OCI-LY7 (cell line): ENCODE data around the gene TBC1D2B. TPM values are rescaled to one million over a fixed set of nuclear protein-coding genes. Genes with fewer than 3 reads are reported as not detected.

Source experiments
- BruUV-seq: library from RNA; stranded (reverse); fragments of 400-500 nt; replicated peaks from 2 replicates; lab custom pipeline; 2021; lab: Mats Ljungman, UMichigan
- CTCF ChIA-PET: fragments of 300-600 bp; sonication (Branson Sonifier 250); formaldehyde crosslinking; loops from one replicate; lab custom pipeline; 2022; ENCODE audit warnings: antibody characterized with exemption; ENCODE audit not compliant: unreplicated experiment; lab: Charles Lee
- POLR2A ChIA-PET: fragments of 300-600 bp; sonication (Branson Sonifier 250); formaldehyde crosslinking; loops from one replicate; lab custom pipeline; 2022; ENCODE audit warnings: antibody characterized with exemption; lab: Charles Lee
- DNase-seq: peaks from one replicate; pipeline ENCODE4 v3.0.0-alpha.2; 2015; ENCODE audit warnings: low spot score
- H2AFZ ChIP-seq: fragments of 200-600 bp; sonication (generic), shearing (Covaris generic); 2 replicates; pipeline ENCODE4 v1.6.1; 2014; ENCODE audit warnings: mild to moderate bottlenecking, antibody characterized with exemption, low read length, moderate library complexity
- H3K27ac ChIP-seq: fragments of 200-600 bp; sonication (generic); 2 replicates; pipeline ENCODE4 v1.5.1; 2014; ENCODE audit warnings: mixed run types, low read depth, mild to moderate bottlenecking, moderate library complexity, low read length, inconsistent platforms; ENCODE audit not compliant: poor library complexity, severe bottlenecking
- H3K36me3 ChIP-seq: fragments of 200-600 bp; sonication (generic); 2 replicates; pipeline ENCODE4 v1.6.1; 2014; ENCODE audit warnings: mild to moderate bottlenecking, antibody characterized with exemption, low read length, moderate library complexity, mixed read lengths; ENCODE audit not compliant: insufficient read depth
- H3K4me1 ChIP-seq: fragments of 200-600 bp; sonication (generic); 2 replicates; pipeline ENCODE4 v1.5.1; 2014; ENCODE audit warnings: mild to moderate bottlenecking, low read length; ENCODE audit not compliant: insufficient read depth, poor library complexity, severe bottlenecking
- H3K4me2 ChIP-seq: fragments of 200-600 bp; sonication (generic); 2 replicates; pipeline ENCODE4 v1.6.1; 2014; ENCODE audit warnings: mild to moderate bottlenecking, low read length
- H3K4me3 ChIP-seq: fragments of 200-600 bp; sonication (generic); 2 replicates; pipeline ENCODE4 v1.5.1; 2014; ENCODE audit warnings: mild to moderate bottlenecking, low read depth, low read length; ENCODE audit not compliant: poor library complexity, severe bottlenecking
- H3K79me2 ChIP-seq: fragments of 200-600 bp; sonication (generic); 2 replicates; pipeline ENCODE4 v1.6.1; 2016; ENCODE audit warnings: low read depth, mild to moderate bottlenecking, low read length, moderate library complexity, mixed read lengths; ENCODE audit not compliant: insufficient read depth
- H3K9me2 ChIP-seq: fragments of 200-600 bp; sonication (generic); 2 replicates; pipeline ENCODE4 v1.6.1; 2016; ENCODE audit warnings: mild to moderate bottlenecking, low read length, mixed read lengths; ENCODE audit not compliant: insufficient read depth
- H3K9me3 ChIP-seq: fragments of 200-600 bp; sonication (generic); 2 replicates; pipeline ENCODE4 v1.6.1; 2014; ENCODE audit warnings: mild to moderate bottlenecking, mixed run types, low read length, mixed read lengths
- H4K20me1 ChIP-seq: fragments of 200-600 bp; sonication (generic); 2 replicates; pipeline ENCODE4 v1.6.1; 2014; ENCODE audit warnings: mild to moderate bottlenecking, antibody characterized with exemption, low read length, moderate library complexity, mixed read lengths; ENCODE audit not compliant: insufficient read depth
- CTCF ChIP-seq: fragments of 200-600 bp; sonication (generic); conservative IDR thresholded peaks from 2 replicates; pipeline ENCODE4 v1.5.1; 2014; ENCODE audit warnings: mild to moderate bottlenecking, antibody characterized with exemption, low read length, moderate library complexity, mixed read lengths
- EZH2phosphoT487 ChIP-seq: fragments of 200-600 bp; sonication (generic); IDR thresholded peaks from 2 replicates; pipeline ENCODE4 v1.6.1; 2018; ENCODE audit warnings: low read depth, borderline replicate concordance, mild to moderate bottlenecking, mixed run types, antibody characterized with exemption, low read length, moderate library complexity, mixed read lengths
- intact Hi-C: fragments of 100-400 bp; cut with micrococcal nuclease; formaldehyde crosslinking; loops from one replicate; pipeline ENCODE4 v1.10.0; 2022; ENCODE audit not compliant: unreplicated experiment
- total RNA-seq, 2 experiments: library from RNA; depleted of rRNA in 1 of 2; stranded (reverse); fragments of >200 nt in 1 of 2; shearing (Covaris generic) in 1 of 2; gene quantifications; 2 replicates each; pipeline ENCODE4 v1.2.3, GENCODE V29; 2014 to 2022

Gene TBC1D2B
- total RNA-seq, 2 experiments from 2014 or later = 30.9 to 41.5 TPM

GRCh38 chr15:78104119-78104479 is 26.6 kb upstream of the TBC1D2B start:
- no peaks in the 10 kb centered on the region for H4K20me1 ChIP-seq
- no peak for DNase-seq
- H3K9me3 ChIP-seq = no peaks in the 10 kb centered on the region
- H3K27ac ChIP-seq = no peak overlapping the region
- intact Hi-C loops = no loop called here
- POLR2A ChIA-PET = no interaction called here
- H3K4me1 ChIP-seq = no peaks in the 10 kb centered on the region
- CTCF ChIA-PET = no interaction called here
- BruUV-seq = no TSS peak
- no peaks in the 10 kb centered on the region for H3K79me2 ChIP-seq
- no peak overlapping the region for H2AFZ ChIP-seq
- H3K4me2 ChIP-seq = no peak overlapping the region
- H3K4me3 ChIP-seq = no peak overlapping the region
- H3K36me3 ChIP-seq = no peaks in the 10 kb centered on the region
- H3K9me2 ChIP-seq = no peaks in the 10 kb centered on the region
- TF ChIP-seq EZH2phosphoT487 (no peak), CTCF (no peak)

DNA sequence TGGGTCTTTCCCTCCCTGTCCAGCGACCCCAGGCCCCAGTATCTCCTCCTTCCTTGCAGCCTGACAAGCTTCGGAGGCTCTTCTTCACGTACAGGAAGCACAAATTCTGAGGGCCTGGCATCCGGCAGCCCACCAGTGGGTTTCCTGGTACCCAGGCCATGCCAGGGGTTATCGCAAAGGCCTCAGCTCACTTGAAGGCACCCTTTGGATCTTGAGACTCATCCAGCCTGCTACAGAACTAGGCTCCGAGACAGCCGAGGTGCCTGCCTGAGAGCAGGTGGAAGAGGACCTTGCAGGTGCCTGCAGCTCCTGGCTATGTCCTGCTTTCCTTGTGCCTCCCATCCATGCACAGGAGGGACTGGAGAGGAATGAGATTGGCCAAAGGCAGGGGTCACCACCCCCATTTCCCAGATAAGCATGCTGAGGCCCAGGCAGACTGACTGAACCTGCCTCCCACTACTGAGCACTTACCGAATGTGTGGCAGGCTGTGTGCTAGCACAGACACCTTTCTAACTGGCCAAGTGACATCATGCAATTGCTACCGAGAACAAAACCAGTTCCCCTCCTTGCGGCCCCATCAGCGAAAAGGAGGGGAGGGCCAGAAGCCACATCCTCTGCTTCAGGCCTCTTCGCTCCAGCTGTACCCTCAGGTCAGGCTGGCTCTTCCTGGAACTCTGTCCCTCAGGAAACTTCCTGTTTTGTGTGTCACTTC is 26.1 kb upstream of the TBC1D2B start:
- Histone ChIP-seq H3K79me2 (no peaks in the 10 kb centered on the region), H3K9me2 (no peaks in the 10 kb centered on the region), H3K9me3 (no peaks in the 10 kb centered on the region), H3K27ac (no peak overlapping the region), H4K20me1 (no peaks in the 10 kb centered on the region), H3K4me3 (no peak overlapping the region), H3K4me1 (no peaks in the 10 kb centered on the region), H3K4me2 (no peak overlapping the region), H3K36me3 (no peaks in the 10 kb centered on the region), H2AFZ (no peak overlapping the region)
- POLR2A ChIA-PET = no interaction called here
- no TSS peak for BruUV-seq
- intact Hi-C loops = no loop called here
- CTCF ChIA-PET = no interaction called here
- peak; percentile 19 for DNase-seq
- TF ChIP-seq CTCF (no peak), EZH2phosphoT487 (no peak)

DNA sequence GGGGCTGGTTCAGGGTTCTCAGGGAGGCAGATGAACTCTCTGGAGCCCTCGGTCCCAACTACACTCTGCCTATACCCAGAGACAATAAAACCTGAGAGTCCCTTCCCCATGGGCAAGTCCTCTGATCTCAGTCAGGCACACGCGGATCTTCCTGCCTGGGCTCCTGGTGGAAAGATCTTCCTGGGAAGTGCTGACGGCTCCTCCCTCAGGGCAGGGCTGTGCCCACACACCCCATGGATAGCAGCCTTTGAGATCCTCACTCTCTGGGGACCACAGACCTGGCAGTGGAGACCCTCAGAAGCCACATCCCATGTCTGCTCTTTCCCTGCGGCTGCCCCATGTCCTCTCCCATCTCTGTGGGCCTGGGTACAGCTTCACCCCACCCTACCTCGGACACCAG is 25.2 kb upstream of the TBC1D2B start:
- Histone ChIP-seq H3K36me3 (no peaks in the 10 kb centered on the region), H3K9me3 (no peaks in the 10 kb centered on the region), H4K20me1 (no peaks in the 10 kb centered on the region), H3K9me2 (no peaks in the 10 kb centered on the region), H3K4me2 (no peak overlapping the region), H2AFZ (no peak overlapping the region), H3K4me3 (no peak overlapping the region), H3K27ac (no peak overlapping the region), H3K4me1 (no peaks in the 10 kb centered on the region), H3K79me2 (no peaks in the 10 kb centered on the region)
- no TSS peak for BruUV-seq
- TF ChIP-seq CTCF (no peak), EZH2phosphoT487 (no peak)
- intact Hi-C loops = no loop called here
- no peak for DNase-seq
- CTCF ChIA-PET = no interaction called here
- POLR2A ChIA-PET = no interaction called here
